Stimulated activated CD8-positive, alpha-beta memory T cell treated with anti-CD3 and anti-CD28 coated beads, Interleukin-2, amount 100 ng/mL, for 48 hours (primary cell): ENCODE data around the gene PIGZ.
A peak's percentile ranks its signal among the peaks of the same experiment; 100 is the strongest.

ENCODE experiments used
- DNase-seq, 2 donors: peaks; one replicate each; pipeline ENCODE4 v3.0.0-alpha.2; 2020; ENCODE audit warnings: low read depth in 2 of 2

The PIGZ gene, protein sequence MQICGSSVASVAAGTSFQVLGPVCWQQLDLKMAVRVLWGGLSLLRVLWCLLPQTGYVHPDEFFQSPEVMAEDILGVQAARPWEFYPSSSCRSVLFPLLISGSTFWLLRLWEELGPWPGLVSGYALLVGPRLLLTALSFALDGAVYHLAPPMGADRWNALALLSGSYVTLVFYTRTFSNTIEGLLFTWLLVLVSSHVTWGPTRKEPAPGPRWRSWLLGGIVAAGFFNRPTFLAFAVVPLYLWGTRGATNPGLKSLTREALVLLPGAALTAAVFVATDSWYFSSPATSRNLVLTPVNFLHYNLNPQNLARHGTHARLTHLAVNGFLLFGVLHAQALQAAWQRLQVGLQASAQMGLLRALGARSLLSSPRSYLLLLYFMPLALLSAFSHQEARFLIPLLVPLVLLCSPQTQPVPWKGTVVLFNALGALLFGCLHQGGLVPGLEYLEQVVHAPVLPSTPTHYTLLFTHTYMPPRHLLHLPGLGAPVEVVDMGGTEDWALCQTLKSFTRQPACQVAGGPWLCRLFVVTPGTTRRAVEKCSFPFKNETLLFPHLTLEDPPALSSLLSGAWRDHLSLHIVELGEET

DNA sequence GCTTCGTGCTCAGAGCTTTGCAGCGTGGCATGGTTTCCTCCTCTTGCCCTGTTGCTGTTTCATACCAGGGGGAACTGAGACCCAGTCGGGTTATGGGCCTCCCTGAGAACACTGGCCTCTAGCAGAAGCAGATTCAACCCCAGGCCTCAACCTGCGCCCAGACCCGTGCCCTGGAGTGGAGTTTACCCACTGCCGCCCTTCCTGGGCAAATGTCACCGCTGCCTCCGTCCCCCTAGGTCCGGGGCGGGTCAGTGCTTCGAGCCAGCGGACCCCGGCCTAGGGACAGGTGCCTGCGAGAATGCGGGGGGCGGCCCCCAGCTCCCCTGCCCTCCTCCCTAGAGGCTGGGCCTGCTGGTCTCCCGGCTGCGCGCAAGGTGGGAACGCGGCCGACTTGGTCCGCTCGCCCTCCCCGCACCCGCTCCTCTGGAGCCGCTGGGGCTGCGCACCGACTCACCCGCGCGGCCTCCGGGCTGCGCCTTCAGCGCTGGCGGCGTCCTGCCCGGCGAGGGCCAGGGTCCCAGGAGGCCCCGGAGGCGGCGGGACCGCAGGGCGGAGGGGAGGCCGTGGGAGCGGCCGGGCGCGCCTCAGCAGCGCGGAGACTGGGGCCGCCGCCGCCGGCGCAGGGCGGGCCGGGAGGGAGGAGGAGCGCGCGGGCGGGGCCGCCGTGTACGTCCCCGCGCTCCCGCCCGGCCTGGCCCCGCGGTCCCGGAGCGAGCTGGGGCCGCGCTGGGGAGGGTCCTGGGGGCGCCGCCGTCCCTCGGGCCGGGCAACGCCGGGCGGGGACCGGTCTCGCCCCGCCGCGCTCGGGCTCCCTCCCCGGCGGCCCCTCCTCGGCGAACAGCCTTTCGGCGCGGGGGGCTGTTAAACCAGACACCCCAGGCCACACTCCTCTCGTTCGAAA, at the start of gene PIGZ:
Gene PIGZ (minus strand): TSS at position 601 of the 901 bp plus-strand sequence. CDS start 16,802 bp downstream, outside the sequence.
- DNase-seq, result peak; percentile 27 to 32

DNA sequence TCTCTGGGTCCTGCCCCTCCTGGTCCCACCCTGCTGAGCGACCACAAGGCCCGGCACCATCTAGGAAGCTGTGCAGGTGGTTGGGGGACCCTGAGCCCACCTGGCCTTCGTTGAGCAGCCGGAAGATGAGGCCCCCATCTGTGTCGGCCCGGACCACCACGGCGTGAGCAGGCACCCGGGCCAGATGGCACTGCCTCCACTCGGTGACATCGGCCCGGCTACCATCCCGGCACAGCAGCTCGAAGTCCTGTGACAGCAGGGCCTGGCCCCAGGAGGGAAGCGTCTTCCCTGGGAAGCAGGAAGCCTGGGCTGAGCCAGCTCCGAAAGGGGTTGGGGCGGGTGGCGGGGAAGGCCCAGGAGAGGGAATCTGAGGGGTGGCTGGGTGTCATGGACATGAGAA, 48.4 kb upstream of the PIGZ start:
- DNase-seq, result no peak

GRCh38 chr3:197015790-197016736, 47.4 kb upstream of the PIGZ start:
- no peak for DNase-seq

DNA sequence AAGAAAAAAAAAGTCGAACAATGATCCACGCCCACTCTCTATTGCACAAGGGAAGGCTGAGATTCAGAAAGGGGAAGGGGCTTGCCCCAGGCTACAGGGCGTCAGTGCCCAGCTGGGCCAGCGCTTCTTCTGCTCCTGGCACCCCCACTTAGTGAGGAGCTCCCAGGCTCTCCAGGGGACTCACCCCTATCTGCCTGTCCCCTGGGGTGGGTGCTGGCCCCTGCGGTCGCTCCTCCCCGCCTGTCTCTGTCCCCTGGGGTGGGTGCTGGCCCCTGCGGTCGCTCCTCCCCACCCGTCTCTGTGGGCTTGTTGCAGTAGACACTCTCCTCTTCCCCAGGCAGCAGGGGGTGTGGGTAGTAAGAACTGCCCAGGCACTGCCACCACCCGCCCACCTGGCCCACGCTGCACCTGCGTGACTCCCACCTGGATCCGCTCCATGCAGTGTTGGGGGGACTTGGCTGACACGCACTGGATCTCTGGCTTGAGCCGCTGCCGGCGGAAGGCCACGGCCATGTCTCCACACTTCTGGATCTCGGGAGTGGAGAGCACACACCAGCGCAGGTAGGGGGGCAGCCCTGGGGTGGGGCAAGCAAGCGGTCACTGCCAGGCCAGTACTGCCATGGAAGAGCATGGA, 46.4 kb upstream of the PIGZ start:
- DNase-seq, result no peak

GRCh38 chr3:197014024-197014423, 45.4 kb upstream of the PIGZ start:
- no peak for DNase-seq

DNA sequence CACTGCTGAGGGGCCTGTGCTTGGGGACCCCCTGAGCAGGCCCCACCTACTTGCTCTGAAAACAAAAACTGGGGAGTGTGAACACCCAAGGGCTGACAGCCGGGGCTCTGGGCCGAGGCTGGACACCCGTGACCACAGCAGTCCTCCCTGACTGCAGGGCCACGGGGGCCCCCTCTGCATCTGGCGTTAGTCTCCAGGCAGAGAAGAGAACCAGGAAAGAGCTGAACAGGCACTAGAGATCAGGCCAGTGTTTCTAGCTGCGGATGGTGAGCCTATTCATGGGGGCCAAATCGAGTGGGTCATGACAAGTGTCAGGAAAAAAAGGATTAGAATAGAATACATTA, 43.9 kb upstream of the PIGZ start:
- no peak for DNase-seq

DNA sequence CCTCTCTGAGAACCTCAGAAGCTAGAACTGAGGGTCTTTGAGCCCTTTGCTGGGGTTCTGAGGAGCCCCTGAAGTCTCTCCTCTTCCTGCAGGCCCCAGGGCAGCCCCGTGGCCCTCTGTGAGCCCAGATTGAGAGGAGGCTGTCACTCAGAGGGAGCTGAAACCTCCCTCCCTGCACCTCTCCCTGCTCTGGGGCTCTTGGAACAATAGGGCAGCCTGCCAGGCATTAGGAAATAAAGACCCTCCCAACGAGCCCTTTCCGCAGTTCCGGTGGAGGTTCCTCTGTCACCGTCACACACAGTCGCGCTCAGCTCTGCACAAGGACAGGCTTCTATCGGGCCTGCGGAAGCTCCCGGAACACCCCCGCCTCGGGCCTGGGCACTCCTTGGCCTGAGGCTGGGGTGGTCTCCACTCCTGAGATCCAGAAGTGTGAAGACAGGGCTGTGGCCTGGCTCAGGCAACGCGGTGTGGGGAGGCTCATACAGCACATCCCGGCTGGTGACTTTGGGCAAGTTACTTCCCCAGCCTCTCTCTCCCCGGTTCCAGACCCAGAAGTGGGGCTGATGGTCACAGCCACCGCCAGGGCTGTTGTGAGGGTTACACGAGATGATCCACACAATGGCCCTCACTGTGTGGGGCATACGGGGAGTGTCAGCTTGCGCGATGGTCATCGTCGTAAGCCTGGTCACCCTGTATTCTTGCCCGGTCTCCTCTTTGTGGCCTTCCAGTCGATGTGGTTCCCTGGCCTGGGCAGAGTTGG, 43.3 kb upstream of the PIGZ start:
- no peak for DNase-seq

DNA sequence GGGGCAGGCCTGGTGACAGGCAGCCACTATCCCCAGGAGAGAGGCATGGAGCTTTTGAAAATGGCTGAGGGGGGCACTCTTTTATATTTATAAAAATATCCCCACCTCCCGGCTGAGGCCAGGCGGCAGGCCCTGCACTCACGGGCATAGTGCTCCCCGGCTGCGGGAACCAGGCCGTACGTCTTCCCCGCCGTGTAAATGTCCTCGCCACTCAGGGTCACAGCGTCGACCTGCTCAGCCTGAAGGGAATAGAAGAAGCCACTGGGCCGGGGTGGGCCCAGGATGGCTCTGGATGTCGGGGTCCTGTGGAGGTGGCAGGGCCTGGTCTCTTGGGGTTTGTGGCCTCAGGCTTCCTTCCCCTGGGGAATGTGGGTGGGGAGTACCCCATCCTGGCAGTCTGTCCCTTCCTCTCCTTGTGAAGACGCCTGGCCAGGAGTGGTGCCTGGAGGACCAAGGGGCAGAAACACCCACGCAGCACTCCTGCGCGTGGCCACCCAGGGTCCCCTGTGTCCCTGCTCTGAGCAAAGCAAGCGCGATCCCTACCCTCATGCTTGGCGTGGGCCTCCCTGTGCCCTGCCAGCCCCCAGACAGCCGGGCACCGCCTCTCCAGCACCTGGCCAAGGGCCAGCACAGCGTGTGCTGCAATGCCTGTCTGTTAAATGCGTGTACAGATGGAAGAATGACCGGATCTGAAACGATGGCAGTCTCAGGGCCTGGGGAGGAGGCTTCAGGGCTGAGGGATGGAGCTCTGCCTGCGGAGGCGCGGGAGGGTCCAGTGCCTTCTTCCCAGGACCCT, 42.1 kb upstream of the PIGZ start:
- DNase-seq, result no peak

DNA sequence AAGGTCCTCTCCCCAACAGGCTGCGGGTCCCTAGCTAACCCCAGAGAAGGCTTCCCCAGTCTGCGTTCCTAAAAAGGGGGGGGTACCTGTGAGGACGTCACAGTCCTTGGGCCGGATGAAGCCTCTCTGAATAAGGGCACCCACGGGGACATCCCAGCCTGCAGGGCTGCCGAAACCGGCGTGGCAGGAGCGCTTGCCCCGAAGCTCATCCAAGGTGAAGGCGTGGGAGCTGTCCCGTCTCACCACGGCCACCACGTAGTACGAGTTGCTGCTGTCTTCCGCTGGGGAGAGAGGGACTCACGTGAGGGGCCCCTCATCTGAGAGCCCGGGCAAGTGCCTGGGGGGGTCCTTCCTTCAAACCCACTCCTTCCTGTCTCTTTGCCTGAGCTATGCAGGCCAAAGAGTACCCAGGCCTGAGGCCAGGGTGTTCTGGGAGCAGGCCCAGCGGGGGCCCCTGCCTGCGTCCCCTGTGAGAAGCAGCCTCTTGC, 40.9 kb upstream of the PIGZ start:
- DNase-seq, result no peak

- no peak for DNase-seq
Observed at GRCh38 chr3:197008436-197009209, 40.0 kb upstream of the PIGZ start.

GRCh38 chr3:197007953-197008352, 39.3 kb upstream of the PIGZ start:
- DNase-seq, result no peak

GRCh38 chr3:197007296-197007940, 38.8 kb upstream of the PIGZ start:
- no peak for DNase-seq

DNA sequence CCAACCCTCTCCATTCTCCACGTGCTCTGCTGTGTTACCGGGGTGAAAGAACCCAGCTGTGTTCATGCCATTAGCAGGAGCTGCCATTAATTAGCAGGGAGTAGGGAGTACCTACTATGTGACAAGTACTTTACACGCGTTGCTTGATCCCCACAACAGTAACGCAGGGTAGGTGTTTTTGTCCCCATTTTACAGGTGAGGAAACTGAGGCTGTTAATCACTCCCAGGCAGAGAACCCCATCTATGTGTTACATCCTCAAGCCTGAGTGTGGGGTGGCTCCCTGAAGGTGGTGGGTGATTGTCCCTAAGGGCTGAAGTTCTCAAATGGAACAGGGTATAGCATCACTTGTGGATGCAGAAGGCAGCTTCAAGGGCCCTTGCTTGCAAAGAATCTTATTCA, 38.2 kb upstream of the PIGZ start:
- DNase-seq, result no peak

- no peak for DNase-seq
Observed at GRCh38 chr3:197006446-197006845, 37.8 kb upstream of the PIGZ start.

GRCh38 chr3:197003461-197004385, 35.1 kb upstream of the PIGZ start:
- no peak for DNase-seq

- DNase-seq, result peak; percentile 68 to 85
Observed at GRCh38 chr3:197002701-197003454, 34.2 kb upstream of the PIGZ start.
